Esophagus squamous epithelium (tissue), 5 donors: ENCODE data around the gene RIN3. TPM values are rescaled to one million over a fixed set of nuclear protein-coding genes. Genes with fewer than 3 reads are reported as not detected.

Source experiments
- DNase-seq: peaks from one replicate; lab custom pipeline; 2025; lab: John Stamatoyannopoulos, UW
- H3K27ac ChIP-seq, 4 donors: fragments of 200-600 bp; sonication (generic); one replicate each; pipeline ENCODE4 v1.5.1; 2016 to 2019; ENCODE audit warnings: mild to moderate bottlenecking in 1 of 4
- H3K27me3 ChIP-seq, 4 donors: fragments of 200-600 bp; sonication (generic); 1 replicate in 3 of 4; 2 replicates in 1 of 4; pipeline versions ENCODE4 v1.5.1 to v1.6.0; 2017 to 2021; ENCODE audit warnings: antibody characterized with exemption in 1 of 4
- H3K36me3 ChIP-seq, 3 donors: fragments of 200-600 bp; sonication (generic); one replicate each; pipeline ENCODE4 v1.5.1; 2016 to 2019
- H3K4me1 ChIP-seq, 3 donors: fragments of 200-600 bp; sonication (generic); one replicate each; pipeline ENCODE4 v1.5.1; 2017 to 2019
- H3K4me3 ChIP-seq, 4 donors: fragments of 200-600 bp; sonication (generic); 1 replicate in 3 of 4; 2 replicates in 1 of 4; pipeline ENCODE4 v1.5.1; 2016 to 2019; ENCODE audit warnings: mild to moderate bottlenecking in 2 of 4, moderate library complexity in 1 of 4
- H3K9me3 ChIP-seq, 3 donors: fragments of 200-600 bp; sonication (generic); one replicate each; pipeline ENCODE4 v1.5.1; 2016 to 2019
- POLR2A ChIP-seq, 4 donors: fragments of 450-650 bp; IDR thresholded peaks; one replicate each; pipeline ENCODE4 v1.6.1; 2017; ENCODE audit warnings: antibody characterized with exemption in 4 of 4, mild to moderate bottlenecking in 4 of 4, moderate library complexity in 3 of 4
- WGBS, 2 donors: methylation state at CpG; one replicate each; pipeline ENCODE4 v1.1.5; 2018; 5-methylcytosine and 5-hydroxymethylcytosine counted together
- intact Hi-C: fragments of 100-400 bp; cut with DNase I; formaldehyde crosslinking; loops from one replicate; pipeline ENCODE4 v1.15.0; 2022
- total RNA-seq, 4 donors: library from RNA; depleted of rRNA; stranded (reverse); fragments of >200 nt; gene quantifications; one replicate each; pipeline ENCODE4 v1.1.0, GENCODE V29; 2016
- TF ChIP-seq, protein P1 (sequence below), 6 experiments: fragments of 450-650 bp in 4 of 6; fragments of 200-600 bp in 2 of 6; sonication (generic) in 2 of 6; IDR thresholded peaks; one replicate each; pipeline ENCODE4 v1.5.1; 2016 to 2019; ENCODE audit warnings: antibody characterized with exemption in 6 of 6, mild to moderate bottlenecking in 4 of 6, moderate library complexity in 4 of 6
- donor health status: DM: yes; HTN: yes; CAD: no.

Gene RIN3
- total RNA-seq, 4 donors from 2014 or later, result 1.9 to 9.7 (median 4.4) TPM

DNA sequence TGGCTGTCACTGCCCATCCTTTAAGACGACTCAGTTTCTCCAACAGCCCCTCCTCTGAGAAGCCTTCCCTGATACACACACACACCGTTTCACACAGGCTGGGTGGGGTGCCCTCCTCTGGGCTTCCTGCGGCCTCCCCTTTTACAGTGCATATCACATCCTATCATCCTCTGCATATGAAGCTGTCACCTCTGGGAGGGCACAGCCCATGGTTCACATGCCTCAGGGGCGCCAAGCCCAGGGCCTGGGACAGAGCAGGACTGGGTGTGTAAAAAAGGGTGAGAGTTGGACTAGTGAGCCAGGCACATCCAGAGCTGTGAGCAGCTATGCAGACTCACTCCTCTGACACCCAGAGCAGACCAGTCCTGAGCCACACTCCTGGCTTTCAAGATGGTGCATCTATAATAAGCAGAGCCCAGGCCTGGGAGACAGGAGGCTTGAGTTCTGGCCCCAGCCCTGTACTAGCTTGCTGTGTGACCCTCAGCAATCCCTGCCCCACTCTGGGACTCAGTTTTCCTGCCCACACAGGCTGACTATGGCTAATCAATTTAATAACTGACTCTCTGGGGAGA lies 172.3 kb downstream of the RIN3 start:
- no peak overlapping the region for H3K27ac ChIP-seq
- peaks cover 0 to 51% (median 4%) of the 10 kb centered on the region in 3 donors for H3K36me3 ChIP-seq
- no peak for DNase-seq
- peaks cover 14 to 30% (median 16%) of the 10 kb centered on the region in 3 donors for H3K4me1 ChIP-seq
- H3K27me3 ChIP-seq, result peaks cover 0 to 15% (median 0%) of the 10 kb centered on the region in 4 donors
- TF ChIP-seq POLR2A (IDR thresholded peaks at IDR 0.05), result no peak
- TF ChIP-seq, protein P1, sequence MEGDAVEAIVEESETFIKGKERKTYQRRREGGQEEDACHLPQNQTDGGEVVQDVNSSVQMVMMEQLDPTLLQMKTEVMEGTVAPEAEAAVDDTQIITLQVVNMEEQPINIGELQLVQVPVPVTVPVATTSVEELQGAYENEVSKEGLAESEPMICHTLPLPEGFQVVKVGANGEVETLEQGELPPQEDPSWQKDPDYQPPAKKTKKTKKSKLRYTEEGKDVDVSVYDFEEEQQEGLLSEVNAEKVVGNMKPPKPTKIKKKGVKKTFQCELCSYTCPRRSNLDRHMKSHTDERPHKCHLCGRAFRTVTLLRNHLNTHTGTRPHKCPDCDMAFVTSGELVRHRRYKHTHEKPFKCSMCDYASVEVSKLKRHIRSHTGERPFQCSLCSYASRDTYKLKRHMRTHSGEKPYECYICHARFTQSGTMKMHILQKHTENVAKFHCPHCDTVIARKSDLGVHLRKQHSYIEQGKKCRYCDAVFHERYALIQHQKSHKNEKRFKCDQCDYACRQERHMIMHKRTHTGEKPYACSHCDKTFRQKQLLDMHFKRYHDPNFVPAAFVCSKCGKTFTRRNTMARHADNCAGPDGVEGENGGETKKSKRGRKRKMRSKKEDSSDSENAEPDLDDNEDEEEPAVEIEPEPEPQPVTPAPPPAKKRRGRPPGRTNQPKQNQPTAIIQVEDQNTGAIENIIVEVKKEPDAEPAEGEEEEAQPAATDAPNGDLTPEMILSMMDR (IDR thresholded peaks at IDR 0.05), result no peak
- intact Hi-C loops, result loop anchor here (10.0 kb wide), 1 partner anchor 99 kb away; no protein-coding TSS in a partner anchor
- no peak overlapping the region for H3K4me3 ChIP-seq
- 90 to 94% methylated on average over 2 of the region's 4 CpGs for whole genome bisulfite sequencing, 2 donors
- H3K9me3 ChIP-seq, result no peaks in the 10 kb centered on the region

DNA sequence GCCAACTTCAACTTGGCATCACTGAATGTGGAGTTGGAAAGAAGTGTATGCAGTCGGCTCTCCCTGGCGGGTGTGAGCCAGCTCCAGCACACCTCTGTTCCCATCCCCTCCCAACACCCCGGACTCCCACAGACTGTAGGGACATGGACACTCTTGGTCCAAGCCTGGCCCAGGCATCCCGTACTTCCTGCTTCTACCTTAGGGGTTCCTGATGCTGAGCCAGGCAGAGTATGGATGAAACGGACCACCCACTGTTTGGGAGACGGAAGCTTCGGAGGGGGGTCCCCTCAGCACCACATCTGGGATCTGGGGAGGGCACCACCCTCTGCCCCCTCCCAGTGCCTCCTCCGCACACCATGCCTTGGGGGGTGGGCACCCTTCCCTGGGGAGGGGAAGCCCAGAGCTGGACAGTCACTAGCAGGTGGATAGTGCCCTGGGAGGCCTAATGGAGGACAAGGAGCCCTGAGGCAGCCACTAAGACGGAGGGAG lies 172.9 kb downstream of the RIN3 start:
- Histone ChIP-seq H3K9me3 (no peaks in the 10 kb centered on the region), H3K27me3 (peaks cover 0 to 15% (median 0%) of the 10 kb centered on the region in 4 donors), H3K4me1 (peaks cover 14 to 24% (median 16%) of the 10 kb centered on the region in 3 donors), H3K4me3 (peak overlapping the region in 1 of 4 donors; percentile 62), H3K27ac (peak overlapping the region in 1 of 4 donors; percentile 5), H3K36me3 (peaks cover 0 to 51% (median 4%) of the 10 kb centered on the region in 3 donors)
- TF ChIP-seq POLR2A (IDR thresholded peaks at IDR 0.05), result no peak
- TF ChIP-seq, protein P1 (IDR thresholded peaks at IDR 0.05), result no peak
- DNase-seq, result no peak
- 61 to 93% methylated on average over 3 of the region's 9 CpGs for WGBS, 2 donors
- intact Hi-C loops, result loop anchor here (10.0 kb wide), 1 partner anchor 98 kb away; no protein-coding TSS in a partner anchor

DNA sequence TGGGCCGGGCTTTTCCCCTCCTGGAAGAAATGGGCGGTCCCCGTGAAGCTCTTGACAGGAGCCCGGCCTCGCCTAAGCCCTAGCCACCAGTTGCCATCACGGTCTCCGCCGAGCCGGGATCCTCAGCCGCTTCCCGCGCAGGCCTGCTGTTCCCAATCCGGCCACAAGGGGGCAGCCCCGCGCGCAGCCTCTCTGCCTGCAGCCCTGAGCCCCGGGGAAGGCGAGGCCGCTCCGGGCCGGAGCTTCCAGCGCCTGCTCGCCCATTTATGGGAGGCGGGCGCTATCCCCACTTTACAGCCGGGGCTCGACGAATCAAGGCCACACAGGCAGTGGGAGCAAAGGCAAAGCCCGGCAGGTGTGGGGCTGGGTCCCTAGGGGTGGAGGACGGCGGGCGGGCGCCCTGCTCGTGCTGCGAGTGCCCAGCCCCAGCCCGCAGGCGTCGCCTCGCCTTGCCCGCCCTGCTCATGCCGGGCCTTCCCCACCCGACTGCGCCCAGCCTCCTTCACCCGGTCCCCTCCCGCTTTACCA lies 173.4 kb downstream of the RIN3 start:
- H3K27ac ChIP-seq, result peak overlapping the region in 1 of 4 donors; percentile 5
- 27% methylated on average over 18 of the region's 45 CpGs; no CpG with 5 or more reads in 1 of the 2 donors for WGBS, 2 donors

DNA sequence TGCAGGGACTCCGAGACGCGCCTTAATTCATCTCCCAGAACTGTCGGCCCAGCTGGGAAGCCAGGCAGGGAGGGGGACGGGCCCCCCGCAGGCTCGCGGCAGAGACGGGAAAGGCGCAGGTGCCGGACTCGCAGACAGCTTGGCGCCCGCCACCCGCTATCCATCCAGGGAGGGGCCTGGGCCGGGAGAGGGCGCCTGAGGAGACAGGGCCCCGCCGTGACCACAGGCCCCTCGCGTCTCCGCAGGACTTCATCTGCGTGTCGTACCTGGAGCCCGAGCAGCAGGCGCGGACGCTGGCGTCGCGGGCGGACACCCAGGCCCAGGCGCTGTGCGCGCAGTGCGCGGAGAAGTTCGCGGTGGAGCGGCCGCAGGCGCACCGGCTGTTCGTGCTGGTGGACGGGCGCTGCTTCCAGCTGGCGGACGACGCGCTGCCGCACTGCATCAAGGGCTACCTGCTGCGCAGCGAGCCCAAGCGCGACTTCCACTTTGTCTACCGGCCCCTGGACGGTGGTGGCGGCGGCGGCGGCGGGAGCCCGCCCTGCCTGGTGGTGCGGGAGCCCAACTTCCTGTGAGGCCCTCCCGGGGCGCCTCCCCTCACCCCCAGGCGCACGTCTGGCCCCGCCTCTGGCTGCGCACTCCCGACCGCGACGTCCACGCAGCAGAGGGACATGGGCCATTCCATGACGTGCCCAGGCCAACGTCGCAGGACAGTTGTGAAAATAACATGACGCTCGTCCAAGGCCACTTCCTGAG lies 174.3 kb downstream of the RIN3 start:
- 50 to 57% methylated on average over 2 to 3 of the region's 80 CpGs for WGBS, 2 donors
- peaks cover 20 to 32% (median 20%) of the 10 kb centered on the region in 3 donors for H3K4me1 ChIP-seq
- H3K36me3 ChIP-seq, result peaks cover 0 to 42% (median 4%) of the 10 kb centered on the region in 3 donors
- no peak for TF ChIP-seq POLR2A (IDR thresholded peaks at IDR 0.05)
- TF ChIP-seq, protein P1 (IDR thresholded peaks at IDR 0.05), result no peak
- peak overlapping the region in 1 of 4 donors; percentile 34 for H3K27ac ChIP-seq
- no peak for DNase-seq
- H3K27me3 ChIP-seq, result peaks cover 0 to 15% (median 0%) of the 10 kb centered on the region in 4 donors
- H3K4me3 ChIP-seq, result peak overlapping the region; percentile 11 to 62 (median 39)
- H3K9me3 ChIP-seq, result no peaks in the 10 kb centered on the region
- intact Hi-C loops, result loop anchor here (10.0 kb wide), 1 partner anchor 97 kb away; no protein-coding TSS in a partner anchor

More for the DNA sequence above, 173.4 kb downstream of the RIN3 start:
- Histone ChIP-seq H3K9me3 (no peaks in the 10 kb centered on the region), H3K27me3 (peaks cover 0 to 15% (median 0%) of the 10 kb centered on the region in 4 donors), H3K36me3 (peaks cover 0 to 49% (median 4%) of the 10 kb centered on the region in 3 donors), H3K4me1 (peaks cover 14 to 23% (median 16%) of the 10 kb centered on the region in 3 donors), H3K4me3 (peak overlapping the region; percentile 11 to 62 (median 39))
- DNase-seq, result no peak
- intact Hi-C loops, result loop anchor here (10.0 kb wide), 1 partner anchor 98 kb away; no protein-coding TSS in a partner anchor
- TF ChIP-seq, protein P1 (IDR thresholded peaks at IDR 0.05), result peak; percentile 88 to 98 (median 96)
- TF ChIP-seq POLR2A (IDR thresholded peaks at IDR 0.05), result no peak
